HL-60/S4 treated with phorbol 12-myristate 13-acetate at 8.2 ng/mL for 4 days and 3 days (cell line): ENCODE measurements around the gene TRAM2.
"Not testable (repeated sequence)": the region's sequence is repeated elsewhere in the genome, so short reads cannot be mapped to it uniquely, and the experiment has no call there.

Source experiments
- in situ Hi-C: fragments of 300-500 bp; cut with MboI; formaldehyde crosslinking; loops from 2 replicates; pipeline ENCODE4 v1.15.0; 2022; ENCODE audit warnings: low sequenced_read_pairs

The TRAM2 gene

GRCh38 chr6:52497652-52498408 is 79.0 kb downstream of the TRAM2 start:
- in situ Hi-C loops, result no loop called here

- in situ Hi-C loops, result no loop called here
Measured at GRCh38 chr6:52496631-52497030, 80.2 kb downstream of the TRAM2 start.

- in situ Hi-C loops, result no loop called here
Measured at GRCh38 chr6:52495922-52496321, 80.9 kb downstream of the TRAM2 start.

DNA sequence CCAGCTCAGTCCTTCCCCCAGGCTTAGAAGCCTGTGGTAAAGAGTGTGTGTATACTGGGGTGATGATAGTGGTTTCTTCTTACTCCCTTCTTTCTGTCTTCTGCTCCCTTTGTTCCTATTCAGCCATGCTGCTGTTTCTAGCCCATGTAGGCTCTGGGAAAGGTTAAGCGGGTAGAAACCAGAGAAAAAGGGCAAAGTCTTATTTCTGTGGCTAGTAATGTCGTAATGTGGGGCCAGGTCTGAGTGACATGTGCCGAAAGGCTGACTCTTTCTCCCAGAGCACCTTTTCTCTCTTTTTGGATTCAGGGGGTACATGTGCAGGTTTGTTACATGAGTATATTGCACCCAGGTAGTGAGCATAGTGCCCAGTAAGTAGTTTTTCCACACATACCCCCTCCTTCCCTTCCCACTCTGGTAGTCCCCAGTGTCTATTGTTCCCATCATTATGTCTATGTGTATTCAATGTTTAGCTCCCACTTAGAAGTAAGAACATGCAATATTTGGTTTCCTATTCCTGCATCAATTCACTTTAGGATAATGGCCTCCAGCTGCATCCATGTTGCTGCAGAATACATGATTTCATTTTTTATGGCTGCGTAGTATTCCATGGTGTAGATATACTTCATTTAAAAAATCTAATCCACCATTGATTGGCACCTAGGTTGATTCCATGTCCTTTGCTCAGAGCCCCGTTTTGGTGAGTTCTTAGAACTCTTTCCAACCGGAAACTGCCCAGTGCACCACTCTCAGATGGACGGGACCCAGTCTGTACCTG is 82.4 kb downstream of the TRAM2 start:
- in situ Hi-C loops, result no loop called here

DNA sequence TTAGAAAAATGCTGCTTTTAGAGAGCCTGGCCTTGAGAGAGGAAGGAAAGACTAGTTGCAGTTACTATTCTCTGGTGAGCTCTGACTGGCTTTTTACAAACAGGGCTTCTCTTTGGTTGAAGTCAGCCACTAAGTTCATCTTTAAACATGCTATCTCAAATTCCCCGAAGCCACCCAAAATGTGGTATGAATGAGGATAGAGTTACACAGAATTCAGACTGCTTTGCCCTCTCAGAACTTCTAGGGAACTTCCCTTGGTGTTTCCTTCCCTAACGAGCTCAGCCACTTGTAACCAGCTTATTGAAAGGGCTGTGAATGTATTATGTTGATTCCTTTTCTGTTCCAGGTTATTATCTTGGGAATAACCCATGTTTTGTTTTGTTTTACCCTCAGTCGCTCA is 83.2 kb downstream of the TRAM2 start:
- in situ Hi-C loops, result no loop called here

- in situ Hi-C loops, result no loop called here
Measured at GRCh38 chr6:52491203-52492069, 85.4 kb downstream of the TRAM2 start.

DNA sequence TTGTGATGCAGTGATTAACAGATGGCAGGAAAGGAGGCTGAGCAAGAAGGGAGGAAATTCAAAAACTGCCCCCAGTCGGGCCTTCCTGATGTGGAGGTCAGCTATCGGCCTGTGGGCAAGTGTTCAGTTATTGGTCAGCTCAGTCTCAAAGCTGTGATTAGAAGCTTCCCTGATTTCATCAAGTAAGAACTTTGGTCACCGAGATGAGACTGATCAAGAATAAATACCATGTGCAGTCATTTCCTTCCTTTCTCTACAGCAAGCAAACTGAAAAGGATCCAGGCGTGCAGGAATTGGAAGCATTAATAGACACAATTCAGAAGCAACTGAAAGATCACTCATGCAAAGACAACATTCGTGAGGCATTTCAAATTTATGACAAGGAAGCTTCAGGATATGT is 87.0 kb downstream of the TRAM2 start:
- in situ Hi-C loops, result no loop called here

DNA sequence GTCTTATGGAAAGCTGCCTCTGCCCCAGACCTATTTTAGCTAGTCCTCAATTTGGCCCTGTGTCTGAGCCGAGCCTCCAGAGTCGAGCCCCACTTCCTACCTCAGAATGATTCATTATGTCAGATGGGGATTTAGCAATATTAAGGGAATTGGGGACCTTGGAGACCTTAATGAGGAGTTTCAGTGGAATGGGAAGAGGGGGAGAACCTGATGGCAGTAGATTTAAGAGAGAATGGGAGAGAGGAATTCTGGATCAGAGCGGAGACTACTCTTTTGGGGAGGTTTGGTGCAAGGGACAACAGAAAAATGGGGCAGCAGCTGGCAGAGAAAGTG is 93.2 kb downstream of the TRAM2 start:
- in situ Hi-C loops, result no loop called here

GRCh38 chr6:52482903-52483670 is 93.8 kb downstream of the TRAM2 start:
- in situ Hi-C loops, result no loop called here

- in situ Hi-C loops, result no loop called here
Measured at GRCh38 chr6:52475307-52475706, 101.6 kb downstream of the TRAM2 start.

DNA sequence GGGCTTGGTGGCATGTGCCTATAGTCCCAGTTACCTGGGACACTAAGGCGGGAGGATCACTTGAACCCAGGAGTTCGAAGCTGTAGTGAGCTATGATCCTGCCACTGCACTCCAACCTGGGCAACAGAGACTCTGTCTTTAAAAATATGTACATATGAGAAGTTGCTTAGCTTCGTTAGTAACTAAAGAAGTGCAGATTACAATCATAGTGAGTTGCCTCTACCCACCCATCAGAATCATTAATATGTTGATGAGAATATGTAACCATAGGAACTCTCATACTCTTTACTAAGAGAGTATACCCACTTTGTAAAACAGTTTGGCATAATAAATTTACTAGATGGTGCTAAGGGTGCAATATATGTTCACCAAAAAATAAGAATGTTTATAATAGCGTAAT is 102.7 kb downstream of the TRAM2 start:
- in situ Hi-C loops, result no loop called here

GRCh38 chr6:52461194-52461593 is 115.7 kb downstream of the TRAM2 start:
- in situ Hi-C loops, result not testable (repeated sequence)

GRCh38 chr6:52457096-52457495 is 119.8 kb downstream of the TRAM2 start:
- in situ Hi-C loops, result no loop called here

DNA sequence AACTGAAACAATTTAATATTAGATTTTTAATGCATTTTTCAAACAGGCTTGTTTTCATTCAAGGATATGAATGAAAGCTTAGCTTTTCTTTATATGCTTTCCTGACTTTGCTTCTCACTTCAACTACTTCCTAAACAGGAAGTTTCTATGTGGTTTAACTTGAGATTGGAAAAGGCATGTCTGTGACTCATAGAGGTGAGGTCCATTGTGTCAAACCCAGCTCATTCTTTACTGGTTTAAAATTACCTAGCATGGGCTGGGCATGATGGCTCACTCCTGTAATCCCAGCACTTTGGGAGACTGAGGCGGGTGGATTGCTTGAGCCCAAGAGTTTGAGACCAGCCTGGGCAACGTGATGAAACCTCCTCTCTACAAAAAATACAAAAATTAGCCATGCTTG is 122.3 kb downstream of the TRAM2 start:
- in situ Hi-C loops, result no loop called here
